MM.1S (cell line): ENCODE results near the gene ARHGAP11A.
"Not testable (repeated sequence)": the region's sequence is repeated elsewhere in the genome, so short reads cannot be mapped to it uniquely, and the experiment has no call there.

Source experiments
- EZH2 ChIP-seq: fragments of 300-600 bp; sonication (generic); optimal IDR thresholded peaks from 2 replicates; pipeline ENCODE3; 2017; ENCODE audit warnings: low read depth, mild to moderate bottlenecking, antibody characterized with exemption, low read length, mixed read lengths
- TF ChIP-seq, protein P1 (sequence below): fragments of 300-600 bp; sonication (generic); IDR thresholded peaks from 2 replicates; pipeline ENCODE4 v1.5.1; 2016; ENCODE audit warnings: antibody characterized with exemption, low read length, mixed read lengths

DNA sequence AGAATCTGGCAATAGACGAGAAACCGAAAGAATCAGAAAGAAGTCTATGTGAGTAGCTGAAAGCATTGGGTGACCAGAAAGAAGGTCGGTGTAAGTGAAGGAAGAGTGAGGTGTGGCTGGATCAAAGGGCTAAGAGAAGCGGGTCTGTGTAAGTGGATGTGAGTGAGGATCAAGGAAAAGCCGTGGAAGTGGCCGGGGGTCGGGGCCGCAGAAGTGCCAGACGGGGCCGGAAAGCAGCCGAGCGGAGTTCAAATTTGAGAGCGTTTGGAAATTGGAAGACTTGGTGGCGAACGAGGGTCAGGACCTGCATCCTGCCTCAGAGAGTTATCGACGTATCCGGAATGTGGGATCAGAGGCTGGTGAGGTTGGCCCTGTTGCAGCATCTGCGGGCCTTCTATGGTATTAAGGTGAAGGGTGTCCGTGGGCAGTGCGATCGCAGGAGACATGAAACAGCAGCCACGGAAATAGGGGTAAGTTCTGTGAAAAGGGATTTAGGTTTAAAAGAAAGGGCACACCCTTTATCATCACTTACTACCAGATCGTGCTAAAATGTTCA lies 645 bp downstream of the ARHGAP11A start:
- TF ChIP-seq, protein P1, sequence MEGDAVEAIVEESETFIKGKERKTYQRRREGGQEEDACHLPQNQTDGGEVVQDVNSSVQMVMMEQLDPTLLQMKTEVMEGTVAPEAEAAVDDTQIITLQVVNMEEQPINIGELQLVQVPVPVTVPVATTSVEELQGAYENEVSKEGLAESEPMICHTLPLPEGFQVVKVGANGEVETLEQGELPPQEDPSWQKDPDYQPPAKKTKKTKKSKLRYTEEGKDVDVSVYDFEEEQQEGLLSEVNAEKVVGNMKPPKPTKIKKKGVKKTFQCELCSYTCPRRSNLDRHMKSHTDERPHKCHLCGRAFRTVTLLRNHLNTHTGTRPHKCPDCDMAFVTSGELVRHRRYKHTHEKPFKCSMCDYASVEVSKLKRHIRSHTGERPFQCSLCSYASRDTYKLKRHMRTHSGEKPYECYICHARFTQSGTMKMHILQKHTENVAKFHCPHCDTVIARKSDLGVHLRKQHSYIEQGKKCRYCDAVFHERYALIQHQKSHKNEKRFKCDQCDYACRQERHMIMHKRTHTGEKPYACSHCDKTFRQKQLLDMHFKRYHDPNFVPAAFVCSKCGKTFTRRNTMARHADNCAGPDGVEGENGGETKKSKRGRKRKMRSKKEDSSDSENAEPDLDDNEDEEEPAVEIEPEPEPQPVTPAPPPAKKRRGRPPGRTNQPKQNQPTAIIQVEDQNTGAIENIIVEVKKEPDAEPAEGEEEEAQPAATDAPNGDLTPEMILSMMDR: not testable (repeated sequence)
- TF ChIP-seq EZH2: not testable (repeated sequence)
